ENCODE data around the gene CABLES1.
A peak's percentile ranks its signal among the peaks of the same experiment; 100 is the strongest.

CABLES1 gene

DNA sequence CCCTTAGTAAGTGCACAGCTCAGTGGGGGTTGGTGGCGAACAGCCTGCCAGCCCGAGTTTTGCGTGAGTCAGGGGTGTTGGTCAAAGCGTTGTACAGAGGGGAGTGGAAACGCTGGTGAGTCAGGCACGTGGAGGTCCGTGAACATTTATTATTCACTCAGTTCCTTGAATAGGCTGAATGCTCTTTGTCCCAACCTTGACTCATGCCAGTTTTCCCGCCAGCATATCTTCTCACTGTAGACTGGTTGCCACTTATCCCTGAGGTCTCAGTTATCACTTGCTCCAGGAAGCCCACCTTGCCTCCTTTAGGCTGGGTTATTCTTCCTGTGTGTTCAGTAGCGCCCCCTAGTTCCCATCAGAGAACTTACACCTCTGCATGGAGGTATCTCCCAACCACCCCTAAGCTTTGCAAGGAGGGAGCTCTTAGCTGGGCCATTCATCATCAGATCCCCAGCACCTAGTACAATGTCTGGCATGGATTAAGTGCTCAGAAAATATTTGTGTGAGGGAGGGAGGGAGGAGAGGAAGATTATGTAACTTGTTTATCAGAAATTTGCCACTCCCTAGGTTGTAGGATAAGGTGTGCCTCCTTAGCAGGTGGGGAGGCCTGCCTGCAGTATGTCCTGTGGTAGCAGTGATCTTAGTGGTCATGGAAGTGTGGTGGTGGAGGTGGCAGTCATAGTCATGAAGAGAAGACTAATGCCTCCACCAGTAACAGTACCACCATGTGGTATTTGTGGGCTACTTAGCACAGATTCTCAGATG is 72.1 kb downstream of the CABLES1 start:
- POLR2A ChIA-PET = no interaction called here
- peak; percentile 74 for DNase-seq (ENCODE audit: extremely low spot score)
- TF ChIP-seq FOXK2 (IDR thresholded peaks at IDR 0.05) (no peak), HDGF (IDR thresholded peaks at IDR 0.05; ENCODE audit: borderline replicate concordance) (no peak), NFRKB (IDR thresholded peaks at IDR 0.05) (no peak), TARDBP (IDR thresholded peaks at IDR 0.05) (no peak), L3MBTL2 (conservative IDR thresholded peaks at IDR 0.05) (no peak), SUZ12 (IDR thresholded peaks at IDR 0.05) (no peak), ELF4 (IDR thresholded peaks at IDR 0.05) (no peak), CTBP1 (IDR thresholded peaks at IDR 0.05; ENCODE audit: borderline replicate concordance) (no peak), BHLHE40 (IDR thresholded peaks at IDR 0.05; ENCODE audit: borderline replicate concordance) (no peak), LEF1 (IDR thresholded peaks at IDR 0.05; ENCODE audit: borderline replicate concordance) (no peak), ARNT (IDR thresholded peaks at IDR 0.05) (no peak), ZNF384 (IDR thresholded peaks at IDR 0.05) (no peak), SP1 (IDR thresholded peaks at IDR 0.05) (no peak), FOXM1 (IDR thresholded peaks at IDR 0.05; ENCODE audit: borderline replicate concordance) (no peak), FOXA1 (IDR thresholded peaks at IDR 0.05) (no peak)
- CTCF ChIA-PET = interaction anchor here (0.6 to 1.4 kb wide), 20 partner anchors 9 to 307 kb away, joined by 3 to 17 read pairs (median 3); no protein-coding TSS in a partner anchor

DNA sequence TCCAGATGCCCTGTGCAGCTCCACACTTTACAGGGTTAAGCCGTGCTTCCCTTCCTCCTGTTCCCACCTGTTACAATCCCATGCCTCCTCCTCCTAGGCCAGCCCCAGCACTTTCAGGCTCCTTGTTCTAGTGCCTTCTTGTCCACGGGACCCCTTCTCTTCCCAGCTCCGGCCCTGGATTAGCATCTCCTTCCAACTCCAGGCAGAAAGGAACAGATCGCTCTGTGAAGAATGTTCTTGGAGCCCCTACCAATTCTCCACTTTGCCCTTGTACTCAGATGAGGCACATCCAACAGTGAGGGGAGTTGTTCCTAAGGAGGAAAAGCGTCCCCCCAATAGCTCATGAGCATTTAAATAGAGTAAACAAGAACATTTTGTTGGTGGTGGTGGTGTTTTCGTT is 72.7 kb downstream of the CABLES1 start:
- ChIA-PET POLR2A (no interaction called here), CTCF (interaction anchor here (0.6 to 1.4 kb wide), 20 partner anchors 8 to 308 kb away, joined by 3 to 17 read pairs (median 3); no protein-coding TSS in a partner anchor)
- TF ChIP-seq FOXK2 (IDR thresholded peaks at IDR 0.05) = no peak
- no peak for TF ChIP-seq CTBP1 (IDR thresholded peaks at IDR 0.05; ENCODE audit: borderline replicate concordance)
- TF ChIP-seq L3MBTL2 (conservative IDR thresholded peaks at IDR 0.05) = no peak
- no peak for TF ChIP-seq SP1 (IDR thresholded peaks at IDR 0.05)
- TF ChIP-seq ELF4 (IDR thresholded peaks at IDR 0.05) = no peak
- TF ChIP-seq NFRKB (IDR thresholded peaks at IDR 0.05) = no peak
- no peak for TF ChIP-seq SUZ12 (IDR thresholded peaks at IDR 0.05)
- TF ChIP-seq HDGF (IDR thresholded peaks at IDR 0.05; ENCODE audit: borderline replicate concordance) = no peak
- TF ChIP-seq ARNT (IDR thresholded peaks at IDR 0.05) = no peak
- no peak for TF ChIP-seq BHLHE40 (IDR thresholded peaks at IDR 0.05; ENCODE audit: borderline replicate concordance)
- TF ChIP-seq FOXM1 (IDR thresholded peaks at IDR 0.05; ENCODE audit: borderline replicate concordance) = no peak
- TF ChIP-seq ZNF384 (IDR thresholded peaks at IDR 0.05) = no peak
- TF ChIP-seq TARDBP (IDR thresholded peaks at IDR 0.05) = no peak
- no peak for TF ChIP-seq FOXA1 (IDR thresholded peaks at IDR 0.05)
- TF ChIP-seq PKNOX1 (IDR thresholded peaks at IDR 0.05) = no peak
- no peak for TF ChIP-seq LEF1 (IDR thresholded peaks at IDR 0.05; ENCODE audit: borderline replicate concordance)

GRCh38 chr18:23208600-23208999 is 73.3 kb downstream of the CABLES1 start:
- TF ChIP-seq SP1 (IDR thresholded peaks at IDR 0.05) = no peak
- TF ChIP-seq L3MBTL2 (conservative IDR thresholded peaks at IDR 0.05) = no peak
- no peak for TF ChIP-seq FOXM1 (IDR thresholded peaks at IDR 0.05; ENCODE audit: borderline replicate concordance)
- TF ChIP-seq CTBP1 (IDR thresholded peaks at IDR 0.05; ENCODE audit: borderline replicate concordance) = no peak
- no peak for TF ChIP-seq ARNT (IDR thresholded peaks at IDR 0.05)
- TF ChIP-seq PKNOX1 (IDR thresholded peaks at IDR 0.05) = no peak
- no peak for TF ChIP-seq FOXA1 (IDR thresholded peaks at IDR 0.05)
- TF ChIP-seq NFRKB (IDR thresholded peaks at IDR 0.05) = no peak
- no peak for DNase-seq (ENCODE audit: extremely low spot score)
- CTCF ChIA-PET = interaction anchor here (0.6 to 1.4 kb wide), 4 partner anchors 27 to 131 kb away, joined by 3 to 4 read pairs (median 3); no protein-coding TSS in a partner anchor
- POLR2A ChIA-PET = no interaction called here

More for the DNA sequence above, 72.7 kb downstream of the CABLES1 start:
- no peak for DNase-seq (ENCODE audit: extremely low spot score)

GRCh38 chr18:23209031-23209430 is 73.7 kb downstream of the CABLES1 start:
- TF ChIP-seq TARDBP (IDR thresholded peaks at IDR 0.05) (no peak), ZNF384 (IDR thresholded peaks at IDR 0.05) (no peak), HDGF (IDR thresholded peaks at IDR 0.05; ENCODE audit: borderline replicate concordance) (no peak), LEF1 (IDR thresholded peaks at IDR 0.05; ENCODE audit: borderline replicate concordance) (no peak), CTBP1 (IDR thresholded peaks at IDR 0.05; ENCODE audit: borderline replicate concordance) (no peak), FOXA1 (IDR thresholded peaks at IDR 0.05) (no peak), L3MBTL2 (conservative IDR thresholded peaks at IDR 0.05) (no peak), ARNT (IDR thresholded peaks at IDR 0.05) (no peak), BHLHE40 (IDR thresholded peaks at IDR 0.05; ENCODE audit: borderline replicate concordance) (no peak), FOXK2 (IDR thresholded peaks at IDR 0.05) (no peak), FOXM1 (IDR thresholded peaks at IDR 0.05; ENCODE audit: borderline replicate concordance) (no peak), PKNOX1 (IDR thresholded peaks at IDR 0.05) (no peak), ELF4 (IDR thresholded peaks at IDR 0.05) (no peak), SUZ12 (IDR thresholded peaks at IDR 0.05) (no peak), NFRKB (IDR thresholded peaks at IDR 0.05) (no peak), SP1 (IDR thresholded peaks at IDR 0.05) (no peak)
- ChIA-PET CTCF (interaction anchor here (0.6 kb wide), 1 partner anchor 78 kb away, joined by 3 read pairs; no protein-coding TSS in a partner anchor), POLR2A (no interaction called here)

GRCh38 chr18:23209796-23210195 is 74.5 kb downstream of the CABLES1 start:
- POLR2A ChIA-PET = no interaction called here
- no peak for DNase-seq (ENCODE audit: extremely low spot score)
- TF ChIP-seq LEF1 (IDR thresholded peaks at IDR 0.05; ENCODE audit: borderline replicate concordance) (no peak), SP1 (IDR thresholded peaks at IDR 0.05) (no peak), BHLHE40 (IDR thresholded peaks at IDR 0.05; ENCODE audit: borderline replicate concordance) (no peak), TARDBP (IDR thresholded peaks at IDR 0.05) (no peak), SUZ12 (IDR thresholded peaks at IDR 0.05) (no peak), HDGF (IDR thresholded peaks at IDR 0.05; ENCODE audit: borderline replicate concordance) (no peak), FOXK2 (IDR thresholded peaks at IDR 0.05) (no peak), CTBP1 (IDR thresholded peaks at IDR 0.05; ENCODE audit: borderline replicate concordance) (no peak), NFRKB (IDR thresholded peaks at IDR 0.05) (no peak), ARNT (IDR thresholded peaks at IDR 0.05) (no peak), FOXA1 (IDR thresholded peaks at IDR 0.05) (no peak), ELF4 (IDR thresholded peaks at IDR 0.05) (no peak), ZNF384 (IDR thresholded peaks at IDR 0.05) (no peak)
- CTCF ChIA-PET = no interaction called here

More at GRCh38 chr18:23209031-23209430, 73.7 kb downstream of the CABLES1 start:
- no peak for DNase-seq (ENCODE audit: extremely low spot score)
